Left colon (tissue), 2 donors: ENCODE results near the gene BLID. TPM values are rescaled to one million over a fixed set of nuclear protein-coding genes. Genes with fewer than 3 reads are reported as not detected.

ENCODE experiments used
- ATAC-seq: fragments of 200-7000 bp; cut with Tn5 transposase; one replicate; pipeline ENCODE4 v1.9.1; 2020; ENCODE audit warnings: mild to moderate bottlenecking, moderate library complexity
- DNase-seq, 2 donors: peaks; one replicate each; pipeline ENCODE4 v3.0.0-alpha.2; 2020
- intact Hi-C, 2 donors: fragments of 100-400 bp; cut with DNase I in 1 of 2; cut with micrococcal nuclease in 1 of 2; formaldehyde crosslinking; loops; one replicate each; pipeline versions ENCODE4 v1.11.2 to v1.14.0; 2022; cut with DNase I, micrococcal nuclease
- long read RNA-seq: library from polyadenylated mRNA; unstranded; transcript quantifications from one replicate; pipeline ENCODE4 v2.0.0, GENCODE V29; 2021
- total RNA-seq, 2 donors: library from RNA; stranded (reverse); fragmentation: NEBNext Ultra II Directional; extraction: Animal tissue kit (Norgen Biotek cat#: 25700); gene quantifications; one replicate each; pipeline ENCODE4 v1.2.1, GENCODE V29; 2021
- donor health status: DM: no; HTN: no; CAD: no.
- donor health status: DM: yes; HTN: yes; CAD: no.

The BLID gene, protein sequence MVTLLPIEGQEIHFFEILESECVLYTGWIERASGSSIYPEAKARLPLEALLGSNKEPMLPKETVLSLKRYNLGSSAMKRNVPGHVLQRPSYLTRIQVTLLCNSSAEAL
- total RNA-seq: not detected
- long read RNA-seq: 0 reads

DNA sequence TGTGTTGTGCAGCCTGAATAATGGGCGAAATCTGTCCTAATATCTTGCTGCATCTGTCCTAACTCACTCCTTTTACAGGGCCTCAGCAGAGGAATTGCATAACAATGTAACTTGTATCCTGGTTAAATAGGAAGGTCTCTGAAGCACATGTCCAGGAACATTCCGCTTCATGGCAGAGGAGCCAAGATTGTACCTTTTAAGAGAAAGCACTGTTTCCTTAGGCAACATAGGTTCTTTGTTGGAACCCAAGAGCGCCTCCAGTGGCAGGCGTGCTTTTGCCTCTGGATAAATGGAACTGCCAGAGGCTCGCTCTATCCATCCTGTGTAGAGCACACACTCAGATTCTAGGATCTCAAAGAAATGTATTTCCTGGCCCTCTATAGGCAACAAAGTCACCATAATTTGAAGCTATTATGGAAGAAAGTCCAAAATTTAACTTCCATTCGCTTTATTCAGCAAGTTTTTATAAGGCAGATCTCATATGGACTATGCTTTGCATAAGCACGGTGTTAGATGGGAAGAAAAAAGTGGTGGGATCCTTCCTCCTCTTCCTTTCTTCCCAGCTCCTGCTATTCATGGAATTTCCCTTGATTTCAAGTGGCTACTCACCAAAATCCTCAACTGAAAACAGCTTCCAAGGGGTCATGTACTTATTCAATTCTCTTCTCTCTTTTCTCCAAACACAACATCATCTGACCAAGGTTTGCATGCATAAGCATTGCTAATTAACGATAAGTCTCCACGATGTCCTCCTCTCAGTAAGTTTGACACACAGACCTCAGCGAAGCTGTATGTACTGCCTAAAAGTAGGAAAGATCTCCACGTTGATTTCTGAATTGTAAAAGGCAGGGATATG is at the start of gene BLID:
TSS of gene BLID (minus strand) at position 692 of the 856 bp plus-strand sequence. CDS start at position 399, 293 bp downstream.
- DNase-seq (peak in 1 of 2 donors; percentile 11), ATAC-seq (no peak)
- intact Hi-C loops: no loop called here

DNA sequence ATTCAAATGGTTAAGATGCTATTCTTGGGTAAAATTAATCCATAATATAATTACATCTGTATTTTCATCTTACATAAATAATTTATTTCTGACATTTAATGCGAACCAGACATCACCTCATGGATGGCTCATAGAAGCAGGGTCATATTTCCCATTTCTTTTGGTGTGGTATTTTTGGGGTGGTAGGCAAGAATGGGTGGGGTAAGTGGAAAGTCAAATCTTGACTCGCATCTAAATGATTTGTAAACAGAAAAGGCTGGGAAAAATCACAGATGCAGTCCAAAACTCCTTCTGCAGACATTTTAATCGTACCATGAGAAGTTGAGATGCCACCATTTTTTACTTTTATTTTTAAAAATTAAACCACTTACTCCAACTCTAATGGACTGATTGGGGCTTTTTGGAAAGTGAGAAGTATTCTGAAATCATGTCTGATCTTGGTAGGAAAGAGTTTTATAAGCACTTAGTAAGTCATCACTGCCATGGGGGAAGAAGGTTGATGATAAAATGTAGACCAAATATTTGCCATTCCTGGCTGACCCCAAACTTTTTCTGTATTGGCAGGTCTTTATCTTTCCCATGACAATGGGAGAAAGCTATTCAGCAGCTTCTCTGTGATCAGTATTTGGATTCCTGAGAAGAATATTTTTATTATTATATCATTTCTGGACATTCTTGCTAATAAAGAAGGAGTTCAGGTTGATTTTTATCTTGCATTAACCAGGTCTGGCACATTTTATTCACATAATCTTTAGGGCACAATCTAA is 47.2 kb upstream of the BLID start:
- intact Hi-C loops: no loop called here
- DNase-seq: no peak
- ATAC-seq: no peak

DNA sequence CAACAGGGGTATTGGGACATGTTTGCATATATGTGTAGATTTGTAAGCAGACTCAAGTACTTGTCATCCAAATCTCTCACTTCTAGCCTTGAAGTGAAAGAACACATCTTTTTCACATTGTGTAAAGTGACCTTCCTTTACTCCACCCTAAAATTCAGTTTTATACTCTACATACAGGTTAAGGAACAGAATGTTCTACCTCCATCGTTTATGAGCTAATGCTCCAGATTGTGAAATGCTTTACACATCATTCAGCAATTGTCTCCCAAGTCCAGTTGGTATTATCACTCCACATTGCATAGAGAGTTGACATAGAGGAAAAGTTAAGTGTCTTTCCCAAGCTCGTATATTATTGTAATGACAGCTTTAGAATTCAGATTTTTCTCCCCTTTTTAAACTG is 46.1 kb upstream of the BLID start:
- intact Hi-C loops: no loop called here
- ATAC-seq (no peak), DNase-seq (no peak)

GRCh38 chr11:122160841-122161590 is 45.0 kb upstream of the BLID start:
- DNase-seq: no peak
- ATAC-seq: no peak
- intact Hi-C loops: no loop called here

DNA sequence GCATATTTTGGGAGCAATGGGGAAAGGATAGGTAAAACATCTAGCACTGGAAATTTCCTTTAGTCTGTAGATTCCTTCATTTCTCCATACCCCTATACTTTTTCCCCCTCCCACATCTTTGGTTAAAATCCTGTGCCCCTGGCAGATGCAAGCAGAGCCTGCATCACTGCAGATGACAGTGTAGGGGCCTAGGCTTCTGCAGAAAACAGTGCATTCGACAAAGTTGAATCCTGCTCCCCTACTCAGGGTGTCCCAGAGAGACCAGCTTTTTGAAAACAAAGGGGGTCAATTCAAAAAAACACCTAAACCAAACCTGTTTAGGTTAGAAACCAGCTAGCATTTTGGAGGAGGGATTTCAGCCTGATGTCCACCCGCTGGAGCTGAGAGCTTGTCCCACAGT is 43.8 kb upstream of the BLID start:
- no peak for ATAC-seq
- no peak for DNase-seq
- intact Hi-C loops: no loop called here

DNA sequence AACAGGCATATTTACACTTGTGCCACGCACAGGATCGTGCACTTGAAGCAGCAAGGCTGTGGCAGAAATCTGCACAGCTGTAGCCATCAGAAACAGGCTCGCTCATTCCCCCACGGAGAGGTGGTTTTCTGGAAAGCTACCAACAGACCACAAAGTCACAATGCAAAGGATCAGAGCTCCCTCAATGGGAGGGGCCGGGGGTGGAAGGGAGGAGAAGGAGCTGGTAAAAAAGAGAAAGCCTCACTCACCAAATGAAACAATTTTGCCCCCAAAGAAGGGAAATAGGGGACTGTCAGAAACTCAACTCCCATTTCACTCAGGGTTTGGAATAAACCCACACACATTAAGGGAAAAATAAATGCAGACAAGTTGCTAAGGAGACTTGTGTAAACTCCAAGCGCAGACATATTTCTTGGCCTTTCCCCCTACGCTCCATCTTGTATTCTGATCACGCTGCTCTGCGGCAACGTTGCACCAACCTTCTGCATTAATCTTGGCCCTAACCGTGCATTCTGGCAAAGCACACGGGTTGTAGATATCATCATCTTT is 43.2 kb upstream of the BLID start:
- intact Hi-C loops: no loop called here
- DNase-seq (no peak), ATAC-seq (no peak)

- intact Hi-C loops: no loop called here
- no peak for ATAC-seq
- no peak for DNase-seq
These were observed 42.2 kb upstream of the BLID start for GRCh38 chr11:122158171-122158570.

DNA sequence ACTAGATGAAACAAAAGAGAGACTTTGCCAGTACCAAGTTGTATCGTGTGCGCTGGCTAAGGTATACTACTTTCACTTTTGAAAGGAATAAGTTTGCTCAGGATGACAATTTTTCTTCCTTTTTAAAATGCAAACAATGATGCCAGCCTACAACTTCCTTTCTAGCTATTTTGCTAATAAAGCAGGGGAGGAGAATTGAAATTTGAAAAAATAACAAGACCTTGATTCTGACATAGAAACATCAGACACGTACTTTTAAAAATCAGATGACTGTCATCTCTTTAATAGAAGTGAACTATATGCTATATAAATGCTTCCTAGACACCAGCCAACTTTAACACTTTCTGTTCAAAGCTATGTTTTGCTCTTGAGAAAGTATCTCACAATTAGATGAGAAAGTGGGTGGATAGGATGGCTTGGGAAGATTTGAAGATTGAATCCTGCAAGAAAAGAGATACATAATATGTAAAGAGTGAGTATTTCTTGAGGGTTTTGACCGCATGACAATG is 41.7 kb upstream of the BLID start:
- ATAC-seq: no peak
- no peak for DNase-seq
- intact Hi-C loops: no loop called here

DNA sequence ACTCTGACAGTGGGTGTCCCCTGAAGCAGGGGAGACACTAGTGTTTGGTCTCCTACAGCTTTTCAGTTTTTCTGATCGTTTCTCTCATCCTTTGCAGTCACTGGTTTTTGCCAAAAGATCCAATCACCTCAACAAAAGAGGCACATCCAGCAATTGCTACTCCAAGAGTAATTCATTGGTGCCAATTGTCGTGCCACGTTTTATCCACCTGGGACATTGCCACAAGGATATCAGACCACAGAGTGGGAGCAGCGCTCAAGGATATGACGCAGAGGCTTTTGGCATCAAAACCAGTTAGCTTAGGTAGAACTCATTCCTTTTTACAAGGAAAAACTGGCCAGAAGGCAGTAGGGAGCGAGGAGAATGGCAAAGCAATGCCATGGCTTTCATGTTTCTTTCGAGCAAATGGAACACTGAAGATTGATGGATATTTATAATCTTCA is 40.9 kb upstream of the BLID start:
- DNase-seq (peak in 1 of 2 donors; percentile 24), ATAC-seq (no peak)
- intact Hi-C loops: no loop called here

DNA sequence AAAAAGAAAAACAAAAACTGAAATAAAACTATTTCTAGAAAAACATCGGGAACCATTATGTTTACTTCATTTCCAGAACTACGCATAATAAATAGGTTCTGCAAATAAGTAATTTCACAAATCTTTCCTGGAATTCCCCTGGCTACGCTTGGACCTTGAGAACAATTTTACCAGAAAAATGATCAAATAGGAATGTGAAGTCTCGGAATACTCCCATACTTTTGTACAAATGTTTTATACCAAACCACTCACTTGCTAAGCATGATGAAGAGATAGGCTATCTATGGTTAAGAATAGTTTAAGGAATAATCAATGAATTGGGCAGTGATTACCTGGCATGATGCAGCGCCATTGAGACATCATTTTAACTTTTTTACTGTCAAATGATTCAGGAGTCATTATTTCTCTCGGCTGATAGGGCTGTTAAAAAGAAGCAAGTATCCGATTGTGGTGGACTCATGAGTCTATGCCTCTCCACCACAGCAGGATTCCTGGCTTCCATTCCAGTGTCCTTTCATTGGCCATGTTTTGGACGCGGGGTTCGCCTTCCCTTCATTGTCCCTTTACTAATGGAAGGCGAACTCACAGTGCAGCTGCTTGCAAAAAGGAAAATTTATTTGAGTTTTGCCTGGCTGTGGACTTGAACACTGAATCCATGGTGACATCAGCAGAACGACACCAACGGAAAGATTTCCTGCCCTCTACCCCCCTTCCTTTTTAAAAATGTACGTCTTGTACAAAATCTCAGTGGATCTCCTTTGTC is 39.9 kb upstream of the BLID start:
- DNase-seq (no peak), ATAC-seq (no peak)
- intact Hi-C loops: no loop called here

DNA sequence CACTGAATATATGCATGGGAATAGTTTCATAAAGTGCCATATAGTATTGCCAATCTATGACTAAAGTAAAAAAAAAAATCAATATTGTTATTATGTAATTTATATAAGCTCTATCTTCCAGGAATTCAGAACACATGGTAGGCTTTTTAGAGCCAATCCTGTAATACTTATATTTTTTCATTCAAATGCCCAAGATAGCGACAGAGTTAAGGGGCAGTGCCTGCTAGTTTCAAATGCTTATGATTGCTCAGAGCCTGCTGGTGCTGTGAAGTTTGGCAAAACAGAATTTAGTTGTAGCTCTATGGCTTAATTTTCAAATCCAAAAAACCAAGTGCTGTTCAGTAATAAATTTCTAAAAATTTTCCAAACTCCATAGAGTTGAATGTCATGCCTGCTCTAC is 39.0 kb upstream of the BLID start:
- ATAC-seq (no peak), DNase-seq (no peak)
- intact Hi-C loops: no loop called here

GRCh38 chr11:122154227-122154626 is 38.2 kb upstream of the BLID start:
- ATAC-seq (no peak), DNase-seq (no peak)
- intact Hi-C loops: no loop called here

- no peak for ATAC-seq
- no peak for DNase-seq
- intact Hi-C loops: no loop called here
These were observed 37.7 kb upstream of the BLID start for GRCh38 chr11:122153746-122154145.

DNA sequence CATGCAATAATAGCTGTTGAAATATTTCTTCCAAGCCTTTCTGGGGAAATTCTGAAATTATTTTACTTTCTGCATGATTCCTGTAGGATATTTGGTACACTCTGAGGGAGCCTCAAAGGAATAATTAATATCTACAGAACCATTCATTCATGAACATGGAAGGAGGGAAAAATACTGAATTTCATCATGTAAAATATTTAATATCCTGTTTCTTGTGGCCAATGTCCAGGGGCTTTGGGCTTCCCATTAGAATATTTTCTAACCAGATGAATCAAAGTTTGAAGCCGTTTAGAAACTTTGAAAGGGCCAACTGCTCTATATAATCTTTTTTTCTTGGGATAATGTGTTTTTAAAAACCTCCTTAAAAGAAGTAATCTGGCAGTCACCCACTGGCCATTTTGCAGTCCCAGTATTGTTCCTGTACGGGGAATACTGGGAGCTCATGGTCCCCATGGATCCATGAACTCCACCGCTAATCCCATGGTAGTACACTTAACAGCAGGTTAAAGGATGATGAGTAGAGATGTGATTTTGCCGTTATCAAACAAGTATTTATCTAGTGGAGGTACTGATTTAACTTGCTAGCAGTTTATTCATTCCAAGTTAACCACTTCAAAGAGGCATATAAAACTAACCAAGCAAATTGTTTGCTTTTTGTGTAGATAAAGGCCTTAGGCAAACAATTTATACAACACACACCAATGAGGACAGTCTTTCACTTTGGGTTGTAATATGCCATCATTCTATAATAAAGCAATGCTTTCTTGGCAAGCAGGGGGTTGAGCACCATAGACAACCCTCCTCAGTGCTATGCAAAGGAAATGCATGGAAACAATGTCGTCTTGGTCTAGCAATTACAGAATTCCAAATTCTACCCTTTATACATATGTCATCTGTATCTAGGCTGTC is 34.5 kb upstream of the BLID start:
- intact Hi-C loops: no loop called here
- DNase-seq (no peak), ATAC-seq (peak; percentile 58)

DNA sequence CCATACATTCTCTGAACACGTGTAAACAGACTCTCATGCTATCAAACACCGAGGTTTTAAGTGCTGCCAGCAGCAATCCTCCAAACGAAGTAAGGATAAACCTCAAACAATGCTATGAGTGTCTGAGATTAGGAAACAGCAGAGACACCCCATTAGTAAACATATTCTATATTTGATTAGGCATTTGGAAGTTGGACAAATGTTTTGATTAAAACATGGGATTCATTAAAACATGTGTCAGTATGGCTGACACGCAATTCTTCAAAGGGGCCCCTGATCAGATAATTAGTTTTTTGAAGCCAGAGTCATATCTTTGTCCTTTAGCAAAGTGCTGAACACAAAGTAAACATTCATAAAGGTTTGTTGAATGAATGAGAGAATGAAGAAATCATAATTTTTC is 33.2 kb upstream of the BLID start:
- intact Hi-C loops: no loop called here
- ATAC-seq (no peak), DNase-seq (no peak)

- intact Hi-C loops: no loop called here
- DNase-seq: no peak
- ATAC-seq: no peak
These were observed 30.5 kb upstream of the BLID start for GRCh38 chr11:122146475-122146874.

DNA sequence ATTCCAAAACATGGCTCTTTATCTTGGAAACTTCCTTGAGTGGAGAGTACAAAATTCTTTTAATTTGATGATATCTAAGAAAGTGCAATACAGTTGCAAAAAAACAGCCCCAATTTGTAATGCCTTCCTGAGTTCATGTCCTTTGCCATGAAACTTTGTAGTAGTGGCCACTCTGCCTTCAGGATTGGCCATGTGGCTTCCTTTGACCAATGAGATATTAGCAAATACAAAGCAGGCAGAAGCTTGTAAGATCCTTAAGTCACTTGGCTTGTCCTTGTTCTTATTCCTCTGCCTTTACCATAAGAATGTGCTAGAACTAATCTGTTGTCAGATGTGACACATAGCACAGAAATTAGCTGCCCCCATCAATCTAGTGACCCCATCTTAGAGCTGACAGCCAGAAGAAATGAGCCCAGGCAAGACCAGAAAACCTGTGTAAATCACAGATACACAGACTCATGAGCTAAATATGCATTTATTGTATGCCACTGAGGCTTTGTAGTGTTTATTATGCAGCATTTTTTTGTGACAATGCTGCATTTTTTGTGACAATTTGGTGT is 29.8 kb upstream of the BLID start:
- no peak for ATAC-seq
- DNase-seq: no peak
- intact Hi-C loops: no loop called here
